ENCODE results near the gene ZMYND8. TPM values are rescaled to one million over a fixed set of nuclear protein-coding genes. Genes with fewer than 3 reads are reported as not detected.

ZMYND8 gene
- total and polyA plus RNA-seq, 2 donors (not counting 3 experiments of a cell fraction or from before 2014, with no cell fraction given) = 30.6 to 75.2 TPM

DNA sequence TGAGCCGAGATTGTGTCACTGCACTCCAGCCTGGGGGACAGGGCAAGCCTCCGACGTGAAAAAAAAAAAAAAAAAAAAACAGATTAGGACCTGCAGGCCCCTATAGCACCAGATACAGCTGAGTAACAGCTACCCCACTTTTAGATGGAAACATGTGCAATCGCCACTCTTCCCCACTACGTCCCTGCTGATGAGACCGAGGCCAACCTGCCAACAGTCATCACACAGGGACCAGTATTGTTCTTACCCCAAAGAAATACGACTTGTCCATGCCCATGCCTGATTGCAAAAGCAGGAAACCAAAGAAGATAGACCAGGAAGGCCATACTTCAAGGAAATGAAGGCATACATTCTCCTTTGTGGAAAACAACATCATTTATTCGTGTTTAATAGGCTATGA, 45.8 kb downstream of the ZMYND8 start:
- Histone ChIP-seq H4K20me1 (replicated peaks; ENCODE audit: control insufficient read depth, extremely low read depth, insufficient read depth, low read length) (no peaks in the 10 kb centered on the region), H3K79me2 (ENCODE audit: control insufficient read depth, insufficient read depth, low read length) (peaks cover 74% of the 10 kb centered on the region), H3K4me3 (replicated peaks in 1 of 3; ENCODE audit: insufficient read depth in 1 of 3, low read depth in 1 of 3, low read length in 3 of 3) (no peak overlapping the region), H3K4me1 (ENCODE audit: control insufficient read depth, extremely low read depth, insufficient read depth, low read length) (peaks cover 20% of the 10 kb centered on the region), H3K4me2 (ENCODE audit: insufficient read depth, low read length) (no peak overlapping the region), H3K27me3 (ENCODE audit: control insufficient read depth in 2 of 2, insufficient read depth in 2 of 2, low read length in 2 of 2) (no peaks in the 10 kb centered on the region), H2AFZ (ENCODE audit: low read depth, low read length) (no peak overlapping the region), H3K9me1 (replicated peaks; ENCODE audit: control insufficient read depth, extremely low read depth, insufficient read depth, low read length) (no peaks in the 10 kb centered on the region), H3K27ac (ENCODE audit: insufficient read depth, low read depth, low read length) (no peak overlapping the region), H3K9ac (replicated peaks; ENCODE audit: extremely low read depth, insufficient read depth, low read length) (no peak overlapping the region), H3K9me3 (replicated peaks; ENCODE audit: control insufficient read depth, insufficient read depth, low read length) (no peaks in the 10 kb centered on the region), H3K36me3 (ENCODE audit: control insufficient read depth in 2 of 2, extremely low read depth in 1 of 2, insufficient read depth in 2 of 2, low read length in 2 of 2) (peaks cover 16 to 22% of the 10 kb centered on the region in 2 experiments)
- DNase-seq (ENCODE audit: low read depth, low spot score) (no peak), FAIRE-seq (no peak)
- no TSS peak for BruUV-seq (replicated peaks)
- CTCF ChIA-PET = interaction anchor here (2.0 kb wide), 1 partner anchor 73 kb away, joined by 9 read pairs; no protein-coding TSS in a partner anchor
- intact Hi-C loops (cut with micrococcal nuclease) (loop anchor here (10.0 kb wide), 1 partner anchor 1614 kb away; the partner anchor contains the start of gene ARFGEF2), dilution Hi-C loops (cut with MboI; ENCODE audit: extremely low pct_ligation_motif_present, low sequenced_read_pairs) (no loop called here)
- POLR2A ChIA-PET = no interaction called here
- no peak for TF ChIP-seq JUN (IDR thresholded peaks at IDR 0.05; ENCODE audit: borderline replicate concordance, insufficient read depth, insufficient read length, low read depth)
- TF ChIP-seq POLR2AphosphoS5 (IDR thresholded peaks at IDR 0.05; ENCODE audit: insufficient read depth, low read depth, low read length) = no peak
- TF ChIP-seq CTCF (IDR thresholded peaks at IDR 0.05; ENCODE audit: extremely low read depth in 1 of 2, insufficient read depth in 1 of 2, low read depth in 1 of 2, low read length in 2 of 2) = no peak
- no peak for TF ChIP-seq FOS (IDR thresholded peaks at IDR 0.05; ENCODE audit: borderline replicate concordance, insufficient read depth, low read length)
- no peak for TF ChIP-seq GATA2 (IDR thresholded peaks at IDR 0.05; ENCODE audit: insufficient read depth, insufficient read length, low read depth, low read length)
- no peak for TF ChIP-seq EZH2 (IDR thresholded peaks at IDR 0.05; ENCODE audit: borderline replicate concordance, low read depth, low read length, severe bottlenecking)
- no peak for TF ChIP-seq POLR2A (IDR thresholded peaks at IDR 0.05; ENCODE audit: low read depth, low read length)
- TF ChIP-seq, protein P1, sequence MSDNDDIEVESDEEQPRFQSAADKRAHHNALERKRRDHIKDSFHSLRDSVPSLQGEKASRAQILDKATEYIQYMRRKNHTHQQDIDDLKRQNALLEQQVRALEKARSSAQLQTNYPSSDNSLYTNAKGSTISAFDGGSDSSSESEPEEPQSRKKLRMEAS (IDR thresholded peaks at IDR 0.05; ENCODE audit: insufficient read depth, insufficient read length) = no peak
- no peak for TF ChIP-seq MYC (IDR thresholded peaks at IDR 0.05; ENCODE audit: low read depth, low read length)

Measured in endothelial cell of umbilical vein (primary cell).